Kidney epithelial cell (primary cell): ENCODE measurements around the gene TUBB3. TPM values are rescaled to one million over a fixed set of nuclear protein-coding genes. Genes with fewer than 3 reads are reported as not detected.

Source experiments
- DNase-seq: peaks from one replicate; pipeline ENCODE4 v3.0.0-alpha.2; 2010; ENCODE audit warnings: low read depth
- H3K27me3 ChIP-seq: 2 replicates; pipeline ENCODE4 v1.6.0; 2011; ENCODE audit warnings: low read length; ENCODE audit not compliant: control insufficient read depth, insufficient read depth
- H3K36me3 ChIP-seq: 2 replicates; pipeline ENCODE4 v1.5.1; 2011; ENCODE audit warnings: low read length; ENCODE audit not compliant: control insufficient read depth, insufficient read depth
- H3K4me3 ChIP-seq: 2 replicates; pipeline ENCODE4 v1.5.1; 2011; ENCODE audit warnings: low read depth, mild to moderate bottlenecking, control low read depth, low read length
- CTCF ChIP-seq: IDR thresholded peaks from 2 replicates; pipeline ENCODE4 v1.5.1; 2011; ENCODE audit warnings: mild to moderate bottlenecking, moderate library complexity, low read length, control low read depth, inconsistent platforms; ENCODE audit not compliant: insufficient read depth, poor library complexity, severe bottlenecking
- total RNA-seq: library from RNA; depleted of rRNA; stranded (reverse); fragments of >200 nt; gene quantifications from 2 replicates; pipeline ENCODE4 v1.2.3, GENCODE V29; 2015

TUBB3 gene
- total RNA-seq, 1 donor from 2014 or later = 599 TPM

DNA sequence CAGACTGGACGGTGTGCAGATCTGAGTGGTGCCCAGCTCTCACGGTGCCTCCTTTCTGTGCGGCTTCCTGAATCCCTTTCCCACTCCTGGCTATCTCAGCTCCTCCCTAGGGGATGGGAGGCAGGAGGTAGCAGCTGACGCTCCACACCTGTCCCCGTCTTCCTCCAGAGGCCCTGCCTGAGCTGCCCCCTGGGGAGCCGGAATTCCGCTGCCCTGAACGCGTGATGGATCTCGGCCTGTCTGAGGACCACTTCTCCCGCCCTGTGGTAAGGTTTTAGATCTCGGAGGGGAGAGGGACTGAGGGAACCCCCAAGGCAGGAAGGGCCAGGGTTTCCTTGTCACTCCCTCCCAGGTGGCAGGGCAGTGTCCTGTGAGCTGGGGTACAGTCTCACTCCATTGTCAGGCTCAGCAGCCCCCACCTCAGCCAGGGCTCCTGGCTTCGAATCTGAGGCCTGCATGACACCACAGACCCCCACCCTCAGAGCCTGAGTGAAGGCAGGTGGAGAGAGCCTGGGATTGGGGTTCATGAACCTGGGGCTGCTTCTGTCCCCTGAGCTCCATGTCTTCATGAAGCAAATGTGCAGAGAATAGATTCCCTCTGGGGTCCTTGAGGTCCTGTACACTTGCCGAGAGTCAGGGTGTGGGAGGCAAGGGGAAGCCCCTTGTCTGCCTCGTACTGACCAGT, 32.0 kb downstream of the TUBB3 start:
- no peak for TF ChIP-seq CTCF
- H3K36me3 ChIP-seq = peaks cover 1% of the 10 kb centered on the region
- DNase-seq = no peak
- H3K4me3 ChIP-seq = no peak overlapping the region
- H3K27me3 ChIP-seq = no peaks in the 10 kb centered on the region

GRCh38 chr16:89956505-89957215, 33.5 kb downstream of the TUBB3 start:
- Histone ChIP-seq H3K4me3 (no peak overlapping the region), H3K27me3 (no peaks in the 10 kb centered on the region), H3K36me3 (peaks cover 1% of the 10 kb centered on the region)
- no peak for DNase-seq
- TF ChIP-seq CTCF = no peak

DNA sequence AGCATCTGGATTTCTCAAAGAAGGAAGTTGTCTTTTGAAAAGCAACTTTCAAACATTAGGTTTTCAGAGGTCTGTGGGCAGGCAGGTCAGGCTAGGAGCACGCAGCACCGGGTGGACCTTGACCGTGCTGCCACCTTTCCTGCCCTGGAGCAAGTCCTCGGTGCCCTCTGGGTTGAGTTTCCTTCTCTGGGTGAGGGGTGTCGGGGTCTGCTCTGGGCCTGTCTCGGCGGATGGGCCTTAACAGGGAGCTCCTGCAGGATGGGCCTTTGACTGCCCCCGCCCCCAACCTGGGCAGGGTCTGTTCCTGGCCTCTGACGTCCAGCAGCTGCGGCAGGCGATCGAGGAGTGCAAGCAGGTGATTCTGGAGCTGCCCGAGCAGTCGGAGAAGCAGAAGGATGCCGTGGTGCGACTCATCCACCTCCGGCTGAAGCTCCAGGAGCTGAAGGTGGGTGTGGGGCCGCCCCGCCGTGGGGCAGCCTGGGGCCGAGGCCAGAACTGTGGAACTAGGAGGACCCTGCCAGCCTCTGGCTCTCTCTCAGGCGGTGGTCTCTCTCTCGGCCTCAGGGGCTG, 34.2 kb downstream of the TUBB3 start:
- no peak for TF ChIP-seq CTCF
- H3K36me3 ChIP-seq = peaks cover 1% of the 10 kb centered on the region
- no peak for DNase-seq
- H3K27me3 ChIP-seq = no peaks in the 10 kb centered on the region
- H3K4me3 ChIP-seq = no peak overlapping the region

- Histone ChIP-seq H3K36me3 (peaks cover 1% of the 10 kb centered on the region), H3K4me3 (no peak overlapping the region), H3K27me3 (no peaks in the 10 kb centered on the region)
- no peak for DNase-seq
- TF ChIP-seq CTCF = no peak
Measured at GRCh38 chr16:89958068-89958467, 34.9 kb downstream of the TUBB3 start.

GRCh38 chr16:89958596-89958995, 35.5 kb downstream of the TUBB3 start:
- DNase-seq = no peak
- peaks cover 1% of the 10 kb centered on the region for H3K36me3 ChIP-seq
- no peak for TF ChIP-seq CTCF
- H3K4me3 ChIP-seq = no peak overlapping the region
- no peaks in the 10 kb centered on the region for H3K27me3 ChIP-seq
